ENCODE results near the gene MSANTD1.

Gene MSANTD1

GRCh38 chr4:3248811-3249661, at the start of gene MSANTD1:
TSS of gene MSANTD1 (plus strand) at chr4:3249159. CDS start at chr4:3249223, 64 bp downstream.
- no peak for DNase-seq (ENCODE audit: low spot score)

DNA sequence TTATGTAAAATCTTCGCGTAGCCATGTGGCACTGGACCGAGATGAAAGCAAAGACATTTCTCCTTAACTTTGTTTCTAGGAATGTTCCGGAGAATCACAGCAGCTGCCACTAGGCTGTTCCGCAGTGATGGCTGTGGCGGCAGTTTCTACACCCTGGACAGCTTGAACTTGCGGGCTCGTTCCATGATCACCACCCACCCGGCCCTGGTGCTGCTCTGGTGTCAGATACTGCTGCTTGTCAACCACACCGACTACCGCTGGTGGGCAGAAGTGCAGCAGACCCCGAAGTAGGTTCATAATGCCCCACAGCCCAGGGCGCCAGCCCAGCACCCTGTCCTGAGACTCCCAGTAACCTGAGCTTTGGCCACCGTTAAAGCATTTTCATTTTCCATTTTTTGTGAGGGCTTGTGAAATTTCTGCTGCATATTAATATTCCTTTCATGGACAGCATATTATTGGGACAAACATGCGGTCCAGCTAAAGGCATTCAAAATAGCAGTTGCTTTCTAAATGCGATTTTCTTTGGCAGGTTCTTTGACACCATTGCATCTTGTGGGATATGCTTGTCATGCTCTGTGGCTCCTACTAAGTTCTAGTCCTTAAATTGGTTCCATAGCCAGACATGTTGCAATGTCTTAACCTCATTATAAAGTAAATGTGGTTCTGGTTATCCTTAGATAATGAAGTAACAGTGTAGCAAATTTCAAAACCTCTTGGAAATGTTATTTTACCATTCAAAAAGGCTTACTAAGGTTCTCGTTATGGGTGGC, 49.1 kb upstream of the MSANTD1 start:
- no peak for DNase-seq (ENCODE audit: low spot score)

DNA sequence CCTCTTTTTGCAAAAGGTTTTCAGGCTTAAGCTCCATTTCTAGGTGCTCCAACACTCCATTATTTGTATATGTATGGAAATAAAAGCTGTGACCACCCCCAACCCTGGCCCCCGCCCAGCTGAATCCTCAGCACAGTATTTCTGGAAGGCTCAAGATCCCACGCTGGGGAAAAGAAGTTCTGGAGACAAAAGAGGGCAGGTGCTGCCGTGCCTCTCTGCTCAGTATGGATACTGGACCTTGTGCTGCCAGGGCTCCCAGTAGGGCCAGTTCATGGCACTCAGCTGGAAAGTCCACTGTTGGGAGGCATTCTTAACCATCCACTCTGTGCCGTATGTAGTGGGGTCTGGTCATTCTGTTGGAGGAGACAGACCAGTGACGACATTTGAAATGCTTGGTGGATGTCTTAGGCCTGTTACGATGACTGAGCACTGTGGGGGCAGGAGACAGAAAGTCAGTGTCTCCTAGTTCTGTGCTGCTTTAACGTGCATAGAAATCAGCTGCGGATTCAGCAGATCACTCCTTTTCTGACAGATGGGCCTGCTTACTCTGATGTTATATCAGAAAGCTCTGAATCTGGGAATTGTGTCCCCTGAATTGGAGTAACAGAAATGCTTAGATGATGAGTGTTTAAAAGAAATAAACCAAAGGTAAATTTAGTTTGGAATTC, 48.4 kb upstream of the MSANTD1 start:
- no peak for DNase-seq (ENCODE audit: low spot score)

DNA sequence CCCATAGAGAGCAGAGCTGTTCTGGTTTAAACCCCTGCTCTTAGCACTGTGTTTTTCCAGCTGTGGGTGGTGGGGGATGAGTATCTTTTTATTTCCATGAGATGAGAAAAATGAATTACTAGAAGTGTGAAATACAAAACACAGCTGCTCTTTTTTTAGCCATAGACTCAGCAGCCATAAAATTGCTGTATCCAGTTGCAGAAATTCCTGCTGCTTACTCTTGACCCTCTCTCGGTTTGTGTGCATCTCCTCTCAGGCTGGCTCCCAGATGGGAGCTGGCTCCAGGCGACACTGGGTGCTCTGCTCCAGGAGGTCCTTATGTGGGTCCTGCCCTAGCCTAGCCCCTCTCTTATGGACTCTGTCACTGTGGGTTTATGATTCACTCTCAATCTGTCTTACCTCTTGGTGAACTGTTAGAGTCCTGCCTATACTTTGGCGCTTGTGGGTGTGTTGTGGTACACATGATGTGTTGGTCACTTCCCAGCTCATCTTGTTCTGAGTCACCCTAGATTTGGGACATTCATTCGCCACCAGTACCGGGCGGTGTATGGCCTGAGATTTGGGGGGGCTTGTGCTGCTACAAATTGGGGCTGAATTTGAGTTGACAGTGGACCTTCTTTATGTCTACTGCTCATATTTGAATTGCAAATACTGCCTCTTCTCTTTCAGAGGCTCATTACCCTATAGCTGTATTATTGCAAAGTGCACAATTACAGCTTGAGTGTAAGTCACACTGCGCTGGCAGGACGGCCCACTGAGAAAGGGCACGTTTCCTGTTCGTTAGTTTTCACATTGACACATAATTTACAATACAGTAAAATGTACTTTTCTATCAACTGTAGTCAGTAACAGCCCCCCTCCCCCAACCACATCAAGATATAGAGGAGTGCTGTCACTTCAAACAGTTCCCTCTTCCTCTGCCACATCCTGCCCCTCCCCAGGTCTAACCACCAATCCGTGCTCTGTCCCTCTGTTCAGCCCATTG, 46.9 kb upstream of the MSANTD1 start:
- DNase-seq (ENCODE audit: low spot score), result peak; percentile 86

DNA sequence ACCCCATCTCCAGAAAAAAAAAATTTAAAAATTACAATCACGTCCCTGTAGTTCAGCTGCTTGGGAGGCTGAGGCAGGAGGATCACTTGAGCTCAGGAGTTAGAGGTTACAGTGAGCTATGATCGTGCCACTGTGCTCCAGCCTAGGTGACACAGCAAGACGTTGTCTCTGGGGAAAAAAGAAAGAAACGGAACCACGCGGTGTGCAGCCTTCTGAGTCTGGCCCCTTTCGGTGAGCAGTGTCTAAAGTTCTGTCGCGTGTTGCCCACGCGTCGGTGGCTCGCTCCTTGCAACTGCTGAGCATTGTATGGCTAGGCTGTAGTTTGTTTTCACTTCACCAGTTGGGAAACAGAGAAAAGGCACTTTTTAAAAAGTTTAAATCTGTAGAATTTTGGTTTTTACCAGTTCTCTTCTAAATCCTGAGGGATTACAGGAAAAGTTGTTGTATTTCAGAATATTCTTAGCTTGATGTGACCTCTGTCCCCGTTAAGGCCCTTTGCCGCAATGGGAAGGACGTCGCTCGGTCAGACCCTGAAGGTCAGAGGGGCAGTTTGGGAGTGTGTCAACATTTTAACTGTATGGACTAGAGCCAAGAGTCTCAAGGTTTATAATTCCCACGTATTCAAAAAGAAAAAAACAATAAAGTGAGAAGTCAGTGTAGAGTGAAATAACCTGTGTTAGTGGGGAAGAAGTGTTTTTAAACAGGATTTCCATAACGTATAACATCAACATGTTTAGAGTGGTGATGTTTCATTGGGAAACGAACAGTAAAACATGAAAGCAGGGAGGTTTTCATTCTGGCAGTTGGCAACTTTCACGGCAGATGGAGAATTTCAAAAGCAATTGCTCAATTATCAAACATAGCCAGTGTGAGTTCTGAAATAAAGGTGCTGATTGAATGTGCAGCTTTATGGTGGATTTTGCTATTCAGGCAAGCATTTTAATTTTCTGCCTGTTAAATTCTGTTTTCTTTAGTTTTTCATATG, 45.8 kb upstream of the MSANTD1 start:
- DNase-seq (ENCODE audit: low spot score), result peak; percentile 5

DNA sequence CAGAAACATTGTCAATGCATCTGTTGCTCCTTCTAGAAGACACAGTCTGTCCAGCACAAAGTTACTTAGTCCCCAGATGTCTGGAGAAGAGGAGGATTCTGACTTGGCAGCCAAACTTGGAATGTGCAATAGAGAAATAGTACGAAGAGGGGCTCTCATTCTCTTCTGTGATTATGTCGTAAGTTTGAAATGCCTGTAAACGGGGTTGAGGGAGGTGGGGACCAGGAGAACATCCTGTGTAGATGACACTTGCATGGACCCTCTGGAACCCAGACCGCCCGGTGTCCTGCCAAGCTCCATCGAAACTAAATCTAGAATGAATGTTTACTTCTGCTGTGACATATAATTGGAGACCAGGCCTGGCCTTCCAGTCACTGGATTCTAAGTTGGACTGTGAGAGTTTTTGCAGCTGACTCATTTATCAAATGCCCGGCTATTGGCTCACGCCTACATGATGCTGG, 45.0 kb upstream of the MSANTD1 start:
- DNase-seq (ENCODE audit: low spot score), result no peak

DNA sequence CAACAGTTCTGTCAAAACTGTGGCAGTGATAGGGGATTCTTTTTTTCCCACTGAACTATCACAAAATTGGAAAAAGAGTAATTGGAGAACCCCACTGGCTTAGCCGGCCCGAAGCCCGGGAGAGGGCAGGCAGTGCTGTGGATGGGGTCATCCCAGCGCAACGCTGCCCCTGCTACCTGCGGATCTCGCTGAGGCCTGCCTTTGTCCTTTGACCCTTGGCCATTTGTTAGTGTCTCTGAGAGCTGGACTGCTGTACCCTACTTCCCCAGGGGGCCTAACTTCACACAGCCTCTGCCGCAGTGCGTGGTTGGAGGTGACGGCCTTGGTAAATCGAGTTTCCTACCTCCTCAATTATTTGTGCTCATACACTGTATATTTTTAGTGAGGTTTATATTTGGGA, 43.0 kb upstream of the MSANTD1 start:
- no peak for DNase-seq (ENCODE audit: low spot score)

DNA sequence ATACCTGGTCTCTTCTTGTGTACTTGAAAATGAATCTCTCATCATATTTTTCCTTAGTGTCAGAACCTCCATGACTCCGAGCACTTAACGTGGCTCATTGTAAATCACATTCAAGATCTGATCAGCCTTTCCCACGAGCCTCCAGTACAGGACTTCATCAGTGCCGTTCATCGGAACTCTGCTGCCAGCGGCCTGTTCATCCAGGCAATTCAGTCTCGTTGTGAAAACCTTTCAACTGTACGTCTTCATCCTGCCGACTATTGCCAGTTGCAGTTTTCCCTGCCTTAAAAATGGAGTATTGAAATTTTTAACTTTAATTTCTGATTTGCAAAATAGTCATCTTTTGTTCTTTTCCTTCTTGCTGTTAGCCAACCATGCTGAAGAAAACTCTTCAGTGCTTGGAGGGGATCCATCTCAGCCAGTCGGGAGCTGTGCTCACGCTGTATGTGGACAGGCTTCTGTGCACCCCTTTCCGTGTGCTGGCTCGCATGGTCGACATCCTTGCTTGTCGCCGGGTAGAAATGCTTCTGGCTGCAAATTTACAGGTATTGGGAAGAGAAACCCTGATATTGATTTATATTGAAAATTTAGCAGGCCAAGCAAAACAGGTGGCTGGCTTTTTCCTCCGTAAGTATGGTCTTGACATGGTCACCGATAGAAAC, 42.4 kb upstream of the MSANTD1 start:
- no peak for DNase-seq (ENCODE audit: low spot score)

DNA sequence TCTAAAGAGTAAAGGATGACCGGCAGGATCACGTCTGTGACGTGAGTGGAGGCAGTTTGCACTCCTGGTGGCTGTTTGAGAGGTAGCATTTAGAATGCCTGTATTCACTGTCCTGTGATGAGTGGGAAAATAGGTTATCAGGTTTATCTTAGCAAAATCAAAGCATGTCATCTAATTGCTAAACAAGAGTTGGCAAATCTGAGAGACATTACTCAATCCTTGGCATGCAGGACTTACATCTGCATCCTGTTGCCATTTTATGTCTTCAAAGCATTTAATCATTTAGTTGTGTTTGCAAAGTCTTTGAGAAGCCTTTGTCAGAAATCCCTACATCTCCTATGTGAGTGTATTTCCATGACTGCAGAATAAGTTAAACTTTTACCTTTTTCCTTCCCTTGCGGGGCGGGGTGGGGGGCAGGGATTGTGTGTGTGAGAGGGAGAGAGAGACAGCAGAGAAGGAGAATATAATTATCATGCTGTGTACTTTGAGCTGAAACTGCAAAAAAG, 41.4 kb upstream of the MSANTD1 start:
- no peak for DNase-seq (ENCODE audit: low spot score)

- no peak for DNase-seq (ENCODE audit: low spot score)
Observed at GRCh38 chr4:3208826-3209225, 40.1 kb upstream of the MSANTD1 start.

GRCh38 chr4:3209551-3210325, 39.2 kb upstream of the MSANTD1 start:
- DNase-seq (ENCODE audit: low spot score), result no peak

- no peak for DNase-seq (ENCODE audit: low spot score)
Observed at GRCh38 chr4:3210467-3210866, 38.5 kb upstream of the MSANTD1 start.

DNA sequence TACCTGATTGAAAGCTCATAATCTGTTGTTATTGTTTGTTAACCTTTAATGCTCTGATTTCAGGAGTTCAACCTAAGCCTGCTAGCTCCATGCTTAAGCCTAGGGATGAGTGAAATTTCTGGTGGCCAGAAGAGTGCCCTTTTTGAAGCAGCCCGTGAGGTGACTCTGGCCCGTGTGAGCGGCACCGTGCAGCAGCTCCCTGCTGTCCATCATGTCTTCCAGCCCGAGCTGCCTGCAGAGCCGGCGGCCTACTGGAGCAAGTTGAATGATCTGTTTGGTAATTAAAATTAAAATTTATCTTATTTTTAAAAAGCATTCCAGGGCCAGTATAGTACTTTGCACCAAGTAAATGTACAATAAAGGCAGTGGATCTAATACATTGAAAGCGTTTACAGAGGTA, 37.1 kb upstream of the MSANTD1 start:
- no peak for DNase-seq (ENCODE audit: low spot score)

- no peak for DNase-seq (ENCODE audit: low spot score)
Observed at GRCh38 chr4:3212391-3213105, 36.4 kb upstream of the MSANTD1 start.

DNA sequence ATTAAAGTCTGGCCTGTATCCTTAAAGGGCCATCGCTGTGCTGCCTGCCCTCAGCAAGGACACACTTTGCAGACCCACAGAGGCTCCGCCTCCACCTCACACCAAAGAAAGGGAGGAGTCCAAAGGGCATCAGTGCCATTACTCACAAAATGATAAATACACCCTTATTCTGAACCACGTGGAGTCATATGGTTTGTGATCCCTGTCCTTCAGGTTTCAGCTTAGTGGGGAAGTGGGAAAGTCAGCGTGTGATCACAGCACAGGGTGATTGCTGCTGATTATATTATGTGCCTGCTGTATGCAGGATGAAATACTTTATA, 35.9 kb upstream of the MSANTD1 start:
- no peak for DNase-seq (ENCODE audit: low spot score)

- DNase-seq (ENCODE audit: low spot score), result no peak
Observed at GRCh38 chr4:3213661-3214250, 35.2 kb upstream of the MSANTD1 start.

DNA sequence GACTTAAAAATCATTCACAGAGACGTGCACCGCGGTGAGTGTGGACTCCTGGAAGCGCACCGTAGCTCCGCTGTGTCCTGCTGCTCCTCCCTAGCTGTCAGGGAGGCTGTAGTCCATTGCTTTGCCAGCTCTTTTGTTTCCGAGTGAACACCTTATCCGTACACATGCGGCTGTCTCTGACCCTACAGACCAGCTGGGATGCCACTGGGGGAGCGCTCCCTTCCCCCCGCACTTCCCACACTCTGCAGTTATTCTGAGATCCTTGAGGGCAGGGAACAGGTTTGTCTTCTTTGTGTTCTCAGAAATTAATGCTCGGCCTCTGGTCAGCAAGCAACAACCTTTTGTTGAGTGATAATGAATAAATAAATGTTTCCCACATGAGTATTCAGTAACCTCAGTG, 33.7 kb upstream of the MSANTD1 start:
- no peak for DNase-seq (ENCODE audit: low spot score)

GRCh38 chr4:3215733-3216132, 33.2 kb upstream of the MSANTD1 start:
- no peak for DNase-seq (ENCODE audit: low spot score)
